ENCODE results near the gene CRIM1.

The CRIM1 gene

GRCh38 chr2:36528766-36529392 is 173.3 kb downstream of the CRIM1 start:
- no peak for DNase-seq (ENCODE audit: low read depth)

GRCh38 chr2:36530178-36530982 is 174.8 kb downstream of the CRIM1 start:
- no peak for DNase-seq (ENCODE audit: low read depth)

DNA sequence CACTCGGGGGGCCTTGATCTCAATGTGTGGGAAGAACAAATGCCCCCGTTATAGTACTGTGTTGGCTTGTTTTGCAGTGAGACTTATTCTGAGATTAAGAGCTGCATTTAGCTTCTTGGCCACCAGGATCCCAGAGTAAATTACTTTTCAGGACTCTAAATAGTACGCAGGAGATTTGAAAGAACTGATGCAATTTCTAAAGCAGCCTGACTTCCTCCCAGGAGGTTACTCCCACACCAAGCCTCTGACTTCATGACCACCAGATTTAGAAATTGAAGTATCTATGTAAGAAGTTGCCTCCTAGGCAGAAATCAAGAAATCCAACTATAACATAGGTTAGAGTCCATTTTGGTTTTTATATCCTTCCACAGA is 175.4 kb downstream of the CRIM1 start:
- DNase-seq (ENCODE audit: low read depth) = no peak

DNA sequence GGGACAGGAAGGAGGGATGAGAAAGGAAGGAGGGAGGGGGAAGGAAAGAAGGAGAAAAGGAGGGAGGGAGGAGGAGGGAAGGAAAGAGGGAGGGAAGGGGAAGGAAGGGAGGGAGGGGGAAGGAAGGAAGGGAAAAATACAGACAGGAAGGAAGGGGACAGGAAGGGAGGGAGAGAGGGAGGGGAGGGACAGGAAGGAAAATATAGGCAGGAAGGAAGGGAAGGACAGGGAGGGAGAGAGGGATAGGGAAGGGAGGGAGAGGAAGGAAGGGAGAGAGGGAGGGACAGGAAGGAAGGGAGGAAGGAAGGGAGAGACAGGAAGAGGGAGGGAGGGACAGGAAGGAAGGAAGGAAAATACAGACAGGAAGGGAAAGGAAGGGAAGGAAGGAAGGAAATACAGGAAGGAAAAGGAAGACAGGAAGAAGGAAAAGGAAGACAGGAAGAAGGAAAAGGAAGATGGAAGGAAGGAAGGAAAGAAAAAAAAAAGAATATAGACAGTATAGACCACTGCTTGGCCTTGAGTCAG is 178.8 kb downstream of the CRIM1 start:
- no peak for DNase-seq (ENCODE audit: low read depth)

DNA sequence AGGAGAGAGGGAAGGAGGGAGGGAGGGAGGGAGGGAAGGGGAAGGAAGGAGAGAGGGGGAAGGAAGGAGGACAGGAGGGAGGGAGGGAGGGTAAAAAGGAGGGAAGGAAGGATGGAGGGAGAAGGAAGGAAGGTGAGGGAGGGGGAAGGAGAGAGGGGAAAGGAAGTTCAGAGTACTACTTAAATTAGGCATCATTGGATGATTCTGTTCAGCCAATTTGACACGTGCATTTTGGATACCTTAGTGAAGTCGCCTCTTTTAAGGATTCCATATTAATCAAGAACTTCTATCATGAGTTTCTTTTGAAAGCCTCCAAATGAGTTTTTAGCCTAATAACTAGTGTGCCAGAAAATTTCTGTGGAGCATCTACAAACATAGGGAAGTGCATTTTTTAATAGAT is 179.5 kb downstream of the CRIM1 start:
- DNase-seq (ENCODE audit: low read depth) = no peak

- no peak for DNase-seq (ENCODE audit: low read depth)
Observed at GRCh38 chr2:36536776-36537175, 181.2 kb downstream of the CRIM1 start.

DNA sequence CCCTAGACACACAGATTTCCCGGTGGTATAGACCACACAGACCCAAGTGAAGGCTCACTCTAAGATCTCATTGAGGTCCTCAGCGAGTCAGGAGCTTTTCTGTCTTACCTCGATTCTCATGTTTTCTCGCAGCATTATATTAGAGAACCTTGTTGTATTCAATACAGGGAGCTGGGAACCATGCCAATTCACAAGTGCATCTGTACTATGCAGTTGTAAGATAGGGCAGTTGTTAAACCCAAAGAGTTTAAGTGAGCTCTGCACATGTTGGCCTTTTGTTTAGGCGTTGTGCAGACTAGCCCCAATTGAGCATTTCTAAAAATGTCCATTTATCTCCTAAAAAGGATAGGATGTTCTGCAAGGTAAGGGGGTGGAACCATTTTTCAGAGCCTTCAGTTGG is 182.8 kb downstream of the CRIM1 start:
- DNase-seq (ENCODE audit: low read depth) = no peak

- no peak for DNase-seq (ENCODE audit: low read depth)
Observed at GRCh38 chr2:36539631-36540030, 184.1 kb downstream of the CRIM1 start.

- no peak for DNase-seq (ENCODE audit: low read depth)
Observed at GRCh38 chr2:36540986-36541754, 185.6 kb downstream of the CRIM1 start.

DNA sequence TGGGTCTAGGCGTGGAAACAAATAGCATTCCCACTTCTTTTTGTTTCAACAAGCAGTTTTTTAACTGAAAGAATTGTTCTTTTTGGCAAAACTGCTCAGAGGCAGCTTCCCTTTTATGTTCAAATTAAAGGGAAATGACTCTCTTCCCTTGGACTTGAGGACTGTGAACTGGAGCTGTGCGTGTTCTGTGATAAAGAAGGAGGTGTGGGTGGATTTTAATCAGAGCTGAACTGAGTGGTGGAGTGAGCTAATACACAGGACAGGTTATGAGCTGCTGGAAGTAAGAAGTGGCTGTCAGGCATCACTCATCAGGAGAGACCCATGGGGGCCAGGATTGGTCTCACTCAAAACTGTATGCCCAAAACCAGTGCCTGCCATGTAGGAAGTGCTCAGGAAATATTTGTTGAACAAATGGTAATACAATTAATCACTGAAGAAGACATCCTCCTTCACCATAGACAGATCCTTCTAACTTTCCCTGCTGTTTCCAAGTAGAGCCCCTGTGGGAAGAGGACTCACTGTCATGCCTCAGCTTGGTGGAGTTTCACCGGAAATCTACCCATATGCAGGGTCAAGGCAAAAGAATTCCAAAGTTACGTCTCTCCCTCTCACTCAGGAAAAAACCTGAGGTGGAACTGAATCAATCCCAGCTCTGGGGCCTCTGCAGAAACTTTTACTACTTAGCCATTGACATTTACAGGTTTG is 186.5 kb downstream of the CRIM1 start:
- no peak for DNase-seq (ENCODE audit: low read depth)

DNA sequence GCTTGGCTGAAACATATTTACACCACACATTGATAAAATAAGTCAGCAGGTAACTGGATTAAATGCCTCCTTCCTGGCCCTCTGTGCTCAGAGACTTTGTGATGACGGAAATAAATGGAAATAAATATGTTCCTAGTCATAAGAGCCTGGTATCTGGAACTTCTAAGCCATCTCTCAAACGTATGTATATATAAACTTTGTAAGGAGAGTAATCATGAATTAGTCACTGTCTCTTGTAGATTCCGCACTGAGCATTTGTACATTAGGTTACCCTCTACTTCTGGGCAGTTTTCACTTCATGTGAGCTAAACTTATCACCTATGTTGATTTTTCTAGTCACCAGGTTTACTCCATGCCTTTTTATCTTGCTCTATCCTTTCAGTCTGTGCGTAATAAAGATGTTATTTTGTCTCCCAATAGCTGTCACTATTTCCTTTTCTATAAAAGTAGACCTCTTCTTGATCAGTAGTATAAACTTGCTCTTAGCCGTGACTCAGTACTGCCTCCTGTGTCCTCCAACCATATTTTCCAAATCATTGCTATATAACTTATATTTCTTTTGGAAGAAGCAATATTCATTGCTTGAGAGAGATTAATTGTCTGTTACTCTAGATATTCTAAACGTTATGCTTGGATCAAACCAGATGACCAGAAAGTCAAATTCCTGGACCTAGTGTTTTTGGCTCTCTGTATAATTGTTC is 189.2 kb downstream of the CRIM1 start:
- no peak for DNase-seq (ENCODE audit: low read depth)

DNA sequence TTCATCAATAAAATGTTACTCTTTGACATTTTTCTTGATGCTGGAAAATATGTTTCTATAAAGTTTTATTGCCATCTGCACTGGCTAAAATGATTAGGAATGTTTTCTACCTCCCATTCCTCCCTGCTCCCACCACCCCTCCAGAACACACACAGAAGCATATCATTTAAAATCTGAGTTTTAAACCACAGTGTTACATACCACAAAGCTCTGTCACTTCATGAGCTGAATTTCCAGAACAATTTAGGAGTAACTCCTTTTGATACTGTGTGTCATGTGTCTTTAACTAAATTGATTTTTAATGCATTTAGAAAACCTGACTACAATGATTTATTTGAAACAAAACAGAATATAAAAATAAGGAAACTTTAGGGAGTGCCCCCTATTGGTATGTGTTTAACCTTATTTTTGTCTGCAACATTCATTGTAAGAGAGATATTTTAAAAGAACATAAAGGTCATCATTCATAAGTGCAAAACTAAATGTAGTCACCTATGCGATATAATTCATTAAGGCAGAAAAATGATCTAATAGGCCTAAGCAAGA is 190.4 kb downstream of the CRIM1 start:
- DNase-seq (ENCODE audit: low read depth) = no peak

GRCh38 chr2:36547906-36548305 is 192.3 kb downstream of the CRIM1 start:
- no peak for DNase-seq (ENCODE audit: low read depth)

GRCh38 chr2:36549165-36549574 is 193.6 kb downstream of the CRIM1 start:
- no peak for DNase-seq (ENCODE audit: low read depth)

DNA sequence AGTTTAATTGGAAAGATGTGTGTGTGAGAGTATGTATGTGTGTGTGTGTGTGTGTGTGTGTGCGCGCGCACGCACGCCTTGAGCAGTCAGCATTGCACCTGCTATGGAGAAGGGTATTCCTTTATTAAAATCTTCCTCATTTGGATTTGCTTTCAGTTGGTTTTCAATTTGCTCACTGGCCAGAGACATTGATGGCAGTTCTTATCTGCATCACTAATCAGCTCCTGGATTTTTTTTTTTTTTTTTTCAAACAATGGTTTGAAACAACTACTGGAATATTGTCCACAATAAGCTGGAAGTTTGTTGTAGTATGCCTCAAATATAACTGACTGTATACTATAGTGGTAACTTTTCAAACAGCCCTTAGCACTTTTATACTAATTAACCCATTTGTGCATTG is 194.4 kb downstream of the CRIM1 start:
- no peak for DNase-seq (ENCODE audit: low read depth)

- no peak for DNase-seq (ENCODE audit: low read depth)
Observed at GRCh38 chr2:36553683-36554082, 198.1 kb downstream of the CRIM1 start.

DNA sequence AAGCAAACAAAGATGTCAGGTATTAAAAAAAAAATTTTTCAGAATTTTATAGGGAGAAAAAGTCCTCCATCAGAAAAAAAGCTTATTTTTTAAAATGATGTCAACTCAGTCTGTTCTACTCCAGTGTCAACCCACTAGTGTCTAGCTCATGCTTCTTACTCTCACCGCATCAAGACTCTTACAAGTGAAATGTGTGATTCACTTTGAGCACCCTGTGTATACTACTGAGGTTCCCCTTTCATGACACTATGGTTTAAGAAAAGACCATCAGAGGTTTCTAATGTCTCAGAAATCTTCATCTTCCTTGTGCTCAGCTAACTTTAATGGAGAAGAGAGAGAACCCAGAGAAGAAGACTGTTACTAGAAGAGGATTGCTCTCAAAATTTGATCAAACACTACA is 199.0 kb downstream of the CRIM1 start:
- DNase-seq (ENCODE audit: low read depth) = no peak

GRCh38 chr2:36555789-36556188 is 200.2 kb downstream of the CRIM1 start:
- no peak for DNase-seq (ENCODE audit: low read depth)

DNA sequence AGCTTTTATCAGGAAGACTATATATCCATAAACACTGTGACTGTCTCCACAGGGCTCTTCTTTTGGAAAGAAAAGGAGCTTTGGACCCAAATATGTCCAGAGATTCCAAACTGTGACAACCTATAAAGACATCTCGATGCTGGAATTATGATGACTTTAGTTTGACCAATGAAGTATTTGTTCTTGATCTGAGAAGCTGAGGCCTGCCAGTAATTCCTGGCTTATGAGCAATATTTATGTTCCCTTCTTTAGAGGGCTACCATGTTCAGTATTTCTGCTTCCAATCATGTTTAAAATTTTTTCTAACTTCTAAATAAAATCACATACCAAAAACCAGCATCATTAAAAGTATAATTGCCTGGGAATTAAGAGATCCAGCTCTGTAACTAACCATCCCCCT is 201.3 kb downstream of the CRIM1 start:
- DNase-seq (ENCODE audit: low read depth) = peak; percentile 65

DNA sequence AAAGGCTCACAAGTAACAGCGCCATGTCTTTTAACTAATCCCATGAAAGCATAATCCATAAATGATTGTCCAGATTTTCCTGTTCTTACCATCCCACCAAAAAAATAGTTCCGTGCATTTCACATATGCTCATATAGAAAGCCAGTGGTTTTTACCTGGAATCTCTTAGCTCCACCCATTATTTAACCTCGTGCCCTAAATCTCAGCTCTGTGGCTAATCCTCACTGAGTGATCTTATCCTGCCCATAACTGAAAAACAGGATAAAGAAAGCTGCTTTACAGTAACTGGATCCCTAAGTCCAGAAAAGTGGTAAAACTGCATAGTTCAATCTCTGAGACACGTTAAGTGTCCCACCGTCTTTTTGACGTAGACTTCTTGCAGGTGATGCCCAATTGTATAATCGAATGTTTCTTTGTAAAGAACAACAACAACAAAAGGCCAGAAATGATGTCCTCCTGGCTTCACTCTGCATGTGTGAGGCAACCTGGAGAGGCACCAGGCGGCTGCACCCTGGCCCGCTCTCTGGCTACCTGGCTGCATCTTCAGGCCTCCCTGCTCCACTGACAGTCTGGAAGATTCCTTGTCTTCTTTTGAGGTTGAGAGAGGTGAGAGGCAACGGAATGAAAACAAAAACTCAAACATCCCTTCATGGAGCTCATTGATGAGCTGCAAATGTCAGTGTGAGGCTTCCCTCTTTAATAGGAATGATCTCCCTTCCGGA is 203.8 kb downstream of the CRIM1 start:
- DNase-seq (ENCODE audit: low read depth) = no peak

DNA sequence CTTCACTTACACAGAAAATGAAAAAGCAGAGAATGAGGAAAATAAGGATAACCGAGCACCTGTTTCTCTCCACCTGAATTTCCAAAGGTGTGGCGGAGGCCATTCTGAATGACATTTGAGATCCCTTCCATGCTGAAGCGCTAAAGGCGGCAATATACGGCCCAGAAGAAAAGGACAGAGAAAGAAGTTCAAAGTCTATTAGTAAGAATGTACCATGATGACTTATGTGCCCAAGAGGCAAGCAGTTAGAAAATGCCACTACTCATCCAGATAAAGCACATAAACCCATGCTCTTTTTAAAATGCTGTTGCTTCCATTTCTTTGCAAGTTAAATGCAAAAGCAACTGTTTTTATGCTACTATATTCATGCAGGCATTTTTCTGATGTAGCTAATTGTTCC is 205.1 kb downstream of the CRIM1 start:
- no peak for DNase-seq (ENCODE audit: low read depth)

Data from non-pigmented ciliary epithelial cell (primary cell).